IPS DF 19.7 (cell line): Measurements from ENCODE around the gene FARP1.

Source experiments
- DNase-seq: peaks from one replicate; pipeline ENCODE4 v3.0.0-alpha.2; 2013; ENCODE audit warnings: low read depth, low spot score

FARP1 gene

DNA sequence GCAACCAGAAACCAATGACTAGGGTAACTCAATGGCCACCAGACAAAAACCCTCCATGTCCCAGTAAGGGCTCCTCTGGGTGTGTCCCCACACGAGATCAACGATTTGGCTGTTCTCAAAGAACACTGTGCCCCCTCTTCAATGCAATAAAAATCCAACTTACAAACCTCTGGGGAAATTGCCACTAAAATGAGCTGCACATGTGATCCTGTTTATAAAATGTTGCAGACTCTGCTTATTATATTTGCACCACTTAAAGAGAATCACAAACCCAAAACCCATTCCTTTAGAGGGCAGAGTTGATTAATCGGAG, 353.5 kb downstream of the FARP1 start:
- DNase-seq, result no peak

DNA sequence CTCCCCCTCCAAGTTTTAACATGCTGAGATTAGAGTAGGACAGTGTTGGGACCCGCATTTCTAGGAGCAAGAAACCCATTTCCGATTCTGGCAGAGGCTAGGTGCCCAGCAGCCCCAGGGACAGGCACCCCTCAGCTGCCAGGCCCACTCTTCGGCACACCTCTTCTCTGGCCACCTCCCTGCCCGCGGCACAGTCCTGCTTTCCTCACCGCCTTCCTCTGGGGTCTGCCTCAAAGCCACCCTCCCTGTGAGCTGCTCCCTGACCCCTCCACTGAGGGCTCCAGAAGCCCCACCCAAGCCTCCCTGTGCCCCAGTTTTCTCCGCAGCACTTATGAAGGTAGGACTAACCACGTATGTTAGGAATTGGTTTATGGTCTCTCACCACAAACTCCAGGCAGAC, 354.1 kb downstream of the FARP1 start:
- DNase-seq, result no peak

DNA sequence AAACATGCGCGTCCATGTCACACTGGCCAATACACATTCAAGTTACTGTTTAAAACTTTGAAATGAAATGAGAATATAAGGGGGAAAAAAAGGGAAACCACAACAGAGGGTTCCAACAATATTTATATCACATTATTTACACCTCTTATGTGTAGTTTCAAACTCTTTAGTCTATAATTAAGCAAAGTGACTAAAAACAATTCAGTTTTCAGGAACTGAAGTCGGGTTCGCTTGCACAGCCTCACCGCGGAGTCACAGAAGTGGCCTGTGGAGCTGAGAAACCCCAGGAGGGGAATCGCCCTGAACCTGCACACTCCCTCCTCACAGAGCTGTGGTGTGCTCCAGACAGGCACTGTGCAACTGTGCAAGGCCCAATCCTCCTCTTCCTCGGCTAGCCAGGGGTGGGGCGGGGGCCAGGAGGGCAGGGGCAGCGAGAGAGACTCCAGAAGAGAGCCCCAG, 358.1 kb downstream of the FARP1 start:
- no peak for DNase-seq

DNA sequence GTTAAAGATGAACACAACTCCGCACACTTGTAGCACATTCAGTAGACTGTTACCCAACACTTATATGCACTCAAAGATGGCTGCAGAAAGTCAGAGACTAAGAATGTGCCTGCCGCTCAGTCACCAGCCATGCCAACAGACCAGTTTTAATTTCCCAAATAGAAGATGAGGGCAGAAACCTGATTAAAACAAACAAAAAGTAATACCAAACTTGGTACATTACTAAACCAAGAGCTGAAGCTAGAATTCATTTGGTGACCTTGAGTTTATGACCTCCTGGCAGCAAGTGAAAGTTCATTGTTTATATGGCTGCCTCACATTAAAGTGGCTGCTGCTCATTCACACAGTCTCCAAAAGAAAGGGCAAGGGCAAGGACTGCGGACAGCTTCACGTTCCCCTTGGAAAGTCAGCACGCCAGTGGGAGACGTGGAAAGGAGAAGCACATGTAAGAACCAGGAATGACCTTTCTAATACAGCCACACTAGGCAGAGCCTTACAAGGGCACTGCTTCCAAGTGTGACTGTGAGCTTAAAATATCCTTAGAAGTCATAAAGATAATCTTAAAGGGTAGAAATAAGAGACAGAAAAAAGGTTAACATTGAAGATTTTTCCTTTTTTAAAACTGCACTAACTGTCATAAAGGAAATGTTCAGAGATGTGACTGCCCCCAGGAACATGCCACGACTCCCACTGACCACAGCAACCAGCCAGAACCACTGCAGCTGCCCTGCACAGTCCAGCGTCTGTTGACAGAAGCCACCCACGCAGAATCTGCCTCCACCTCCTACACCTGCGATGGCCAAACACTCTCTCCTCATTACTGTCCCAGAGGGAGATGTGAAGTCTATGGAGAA, 360.5 kb downstream of the FARP1 start:
- no peak for DNase-seq

DNA sequence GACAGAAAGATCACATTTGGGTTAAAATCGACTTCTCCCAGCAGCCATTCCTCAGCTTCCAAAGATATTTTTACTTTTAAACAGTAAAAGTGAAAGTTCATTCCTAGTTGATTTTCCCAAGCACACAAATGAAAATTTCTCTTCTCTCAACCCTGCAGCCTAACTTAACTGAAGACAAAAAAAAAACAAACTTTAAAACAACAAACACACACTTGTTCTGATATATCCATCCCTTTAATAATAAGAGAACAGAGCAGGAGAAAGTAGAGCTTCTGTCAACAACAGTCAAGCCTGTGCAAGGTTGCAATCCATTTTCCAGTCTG, 361.1 kb downstream of the FARP1 start:
- DNase-seq, result no peak

DNA sequence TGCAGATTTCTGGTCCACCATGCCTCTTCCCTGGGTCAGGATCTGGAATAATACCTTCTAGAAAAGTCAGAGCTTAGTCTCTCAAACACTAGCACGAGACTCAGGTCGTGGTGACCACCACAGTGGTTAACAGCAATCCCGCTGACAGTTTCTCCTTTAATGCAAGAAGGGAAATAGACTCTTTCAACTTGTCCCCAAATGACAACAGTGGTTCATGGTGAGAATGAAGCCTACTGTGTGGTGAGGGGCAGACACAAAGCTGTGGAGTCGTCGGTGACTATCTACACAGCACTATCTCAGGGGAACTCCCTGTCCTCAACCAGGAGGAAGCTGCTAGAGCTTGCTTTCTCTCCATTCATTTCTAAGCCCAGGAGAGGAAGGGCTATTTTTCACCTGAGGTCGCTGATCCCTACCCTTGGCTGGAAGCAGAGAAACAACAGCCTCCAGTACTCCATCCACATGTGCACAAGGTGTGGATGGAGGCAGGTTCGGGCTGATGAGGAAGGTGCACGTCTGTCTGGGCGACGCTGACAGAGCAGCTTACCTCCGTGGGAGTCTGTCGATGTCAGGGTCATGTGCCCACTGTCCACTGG, 361.6 kb downstream of the FARP1 start:
- no peak for DNase-seq
